ENCODE data around the gene RERE.
A peak's percentile ranks its signal among the peaks of the same experiment; 100 is the strongest.

The RERE gene

DNA sequence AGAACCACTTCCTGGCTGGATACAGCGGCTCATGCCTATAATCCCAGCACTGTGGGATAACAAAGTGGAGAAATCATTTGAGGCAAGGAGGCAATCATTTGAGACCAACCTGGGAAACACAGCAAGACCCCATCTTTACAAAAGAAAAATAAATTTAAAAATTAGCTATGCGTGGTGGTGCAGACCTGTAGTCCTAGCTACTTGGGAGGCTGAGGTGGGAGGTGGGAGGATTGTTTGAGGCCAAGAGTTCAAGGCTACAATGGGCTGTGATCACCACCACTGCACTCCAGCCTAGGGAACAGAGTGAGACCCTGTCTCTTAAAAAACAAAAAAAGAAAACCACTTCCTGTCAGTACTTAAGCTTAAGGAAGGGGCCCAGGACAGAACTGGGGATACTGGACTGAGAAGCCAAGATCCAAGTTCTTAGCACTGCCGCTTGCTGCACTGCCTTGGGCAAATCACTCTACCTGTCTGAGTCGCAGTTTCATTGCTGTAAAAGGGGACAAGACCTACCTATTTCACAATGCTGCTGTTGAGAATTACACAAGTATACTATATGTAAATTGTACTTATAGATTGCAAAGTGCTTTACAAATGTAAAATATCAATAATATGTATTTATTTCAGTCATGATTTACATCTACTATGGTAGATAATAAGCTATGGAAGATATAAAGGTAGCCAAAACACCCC is 154.9 kb downstream of the RERE start:
- H3K4me3 ChIP-seq (ENCODE audit: control insufficient read depth, low read depth, low read length) = no peak overlapping the region
- no peak for DNase-seq (ENCODE audit: low read depth)
- TF ChIP-seq, protein P1, sequence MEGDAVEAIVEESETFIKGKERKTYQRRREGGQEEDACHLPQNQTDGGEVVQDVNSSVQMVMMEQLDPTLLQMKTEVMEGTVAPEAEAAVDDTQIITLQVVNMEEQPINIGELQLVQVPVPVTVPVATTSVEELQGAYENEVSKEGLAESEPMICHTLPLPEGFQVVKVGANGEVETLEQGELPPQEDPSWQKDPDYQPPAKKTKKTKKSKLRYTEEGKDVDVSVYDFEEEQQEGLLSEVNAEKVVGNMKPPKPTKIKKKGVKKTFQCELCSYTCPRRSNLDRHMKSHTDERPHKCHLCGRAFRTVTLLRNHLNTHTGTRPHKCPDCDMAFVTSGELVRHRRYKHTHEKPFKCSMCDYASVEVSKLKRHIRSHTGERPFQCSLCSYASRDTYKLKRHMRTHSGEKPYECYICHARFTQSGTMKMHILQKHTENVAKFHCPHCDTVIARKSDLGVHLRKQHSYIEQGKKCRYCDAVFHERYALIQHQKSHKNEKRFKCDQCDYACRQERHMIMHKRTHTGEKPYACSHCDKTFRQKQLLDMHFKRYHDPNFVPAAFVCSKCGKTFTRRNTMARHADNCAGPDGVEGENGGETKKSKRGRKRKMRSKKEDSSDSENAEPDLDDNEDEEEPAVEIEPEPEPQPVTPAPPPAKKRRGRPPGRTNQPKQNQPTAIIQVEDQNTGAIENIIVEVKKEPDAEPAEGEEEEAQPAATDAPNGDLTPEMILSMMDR (conservative IDR thresholded peaks at IDR 0.05; ENCODE audit: control insufficient read depth, insufficient read depth, low read depth, low read length) = no peak

DNA sequence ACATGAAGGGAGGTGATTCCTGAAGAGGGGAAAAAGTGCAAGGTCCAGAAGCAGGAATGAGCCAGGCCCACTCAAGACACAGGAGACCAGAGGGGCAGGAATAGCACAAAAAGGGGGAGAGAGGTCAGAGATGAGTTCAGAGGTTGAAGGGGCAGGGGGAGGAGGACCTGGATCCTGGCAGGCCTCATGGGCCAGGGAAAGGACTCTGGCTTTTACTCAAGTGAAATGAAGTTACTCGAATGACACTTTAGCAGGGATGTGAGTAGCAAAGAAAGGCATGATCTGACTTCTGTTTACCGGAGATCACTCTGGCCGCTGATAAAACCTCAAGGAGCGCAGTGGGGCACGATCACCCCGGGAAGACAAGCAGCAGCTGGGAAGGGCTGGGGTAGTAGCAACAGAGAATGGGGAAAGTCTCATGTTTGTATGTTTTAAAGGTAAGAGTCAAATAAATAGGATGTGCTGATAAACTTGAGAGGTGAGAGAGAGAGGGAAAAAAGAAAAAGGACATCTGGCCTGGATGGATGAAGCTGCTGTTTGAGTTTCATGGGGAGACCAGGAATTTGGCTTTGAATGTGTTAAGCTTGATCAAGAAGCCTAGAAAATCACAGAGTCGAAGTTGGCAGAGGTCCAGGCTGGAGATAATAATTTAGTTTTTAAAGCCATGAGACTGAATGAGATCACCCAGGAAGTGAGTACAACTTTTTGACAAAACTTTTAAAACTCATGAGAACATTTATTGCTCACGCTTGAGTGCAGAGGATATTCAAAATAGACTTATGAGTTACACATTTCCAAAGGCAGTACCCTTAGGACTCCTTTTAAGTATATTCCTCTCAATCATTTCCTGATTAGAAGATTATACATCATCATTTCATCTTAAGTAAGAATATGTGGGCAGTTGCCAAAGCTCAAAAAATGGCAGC is 156.0 kb downstream of the RERE start:
- DNase-seq (ENCODE audit: low read depth) = peak; percentile 94
- H3K4me3 ChIP-seq (ENCODE audit: control insufficient read depth, low read depth, low read length) = no peak overlapping the region
- TF ChIP-seq, protein P1 (conservative IDR thresholded peaks at IDR 0.05; ENCODE audit: control insufficient read depth, insufficient read depth, low read depth, low read length) = no peak

DNA sequence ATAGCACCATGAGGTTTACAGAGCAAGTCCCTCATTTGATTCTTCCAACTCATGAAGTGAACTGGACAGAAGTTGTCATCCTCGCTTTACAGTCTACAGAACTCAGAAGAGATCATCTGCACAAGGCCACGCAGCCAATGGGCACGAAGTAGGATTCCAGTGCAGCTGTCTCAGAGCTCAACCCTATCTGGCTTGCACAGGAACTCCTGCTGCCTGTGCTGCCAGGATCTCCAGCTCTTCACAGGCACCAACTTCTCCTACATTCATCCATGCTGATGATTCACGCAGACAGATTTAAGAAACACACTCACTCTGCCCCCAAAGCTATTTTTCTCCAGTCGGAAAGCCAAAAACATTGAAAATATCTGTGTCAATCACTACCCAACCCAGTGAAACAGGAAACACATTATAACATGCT is 157.0 kb downstream of the RERE start:
- TF ChIP-seq, protein P1 (conservative IDR thresholded peaks at IDR 0.05; ENCODE audit: control insufficient read depth, insufficient read depth, low read depth, low read length) = no peak
- H3K4me3 ChIP-seq (ENCODE audit: control insufficient read depth, low read depth, low read length) = no peak overlapping the region
- DNase-seq (ENCODE audit: low read depth) = peak; percentile 95

DNA sequence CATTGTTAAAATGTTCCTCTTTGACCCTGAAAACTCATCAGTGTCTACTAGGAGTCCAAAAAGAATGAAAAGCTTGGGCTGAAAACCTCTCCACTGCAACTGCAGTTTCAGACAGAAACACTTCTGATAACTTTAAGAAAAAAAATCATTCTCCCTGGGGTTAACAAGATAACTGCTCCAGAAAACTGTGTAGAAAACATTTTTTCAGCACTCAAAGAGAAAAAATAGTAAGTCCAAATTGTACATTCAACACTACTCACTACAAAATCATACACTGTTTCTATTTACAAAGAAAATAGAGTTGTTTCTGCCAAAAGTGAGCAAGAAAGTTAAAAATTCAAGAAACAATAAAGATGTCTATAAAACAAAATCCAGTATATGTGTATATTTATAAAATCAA is 157.8 kb downstream of the RERE start:
- DNase-seq (ENCODE audit: low read depth) = no peak
- TF ChIP-seq, protein P1 (conservative IDR thresholded peaks at IDR 0.05; ENCODE audit: control insufficient read depth, insufficient read depth, low read depth, low read length) = no peak
- no peak overlapping the region for H3K4me3 ChIP-seq (ENCODE audit: control insufficient read depth, low read depth, low read length)

DNA sequence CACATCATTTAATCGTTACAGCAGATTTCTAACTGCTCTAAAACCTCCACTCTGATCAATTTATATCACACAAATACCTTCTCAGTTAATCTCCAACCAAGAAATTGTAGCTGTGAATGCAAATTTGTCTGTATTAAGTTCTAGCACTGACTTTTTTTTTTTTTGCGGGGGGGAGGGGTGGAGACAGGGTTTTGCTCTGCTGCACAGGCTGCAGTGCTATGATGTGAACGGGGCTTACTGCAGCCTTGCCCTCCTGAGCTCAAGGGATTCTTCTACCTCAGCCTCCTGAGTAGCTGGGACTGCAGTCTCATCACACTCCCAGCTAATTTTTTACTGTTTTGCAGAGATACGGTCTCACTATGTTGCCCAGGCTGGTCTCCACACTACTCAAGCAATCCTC is 163.6 kb downstream of the RERE start:
- TF ChIP-seq, protein P1 (conservative IDR thresholded peaks at IDR 0.05; ENCODE audit: control insufficient read depth, insufficient read depth, low read depth, low read length) = no peak
- DNase-seq (ENCODE audit: low read depth) = no peak
- no peak overlapping the region for H3K4me3 ChIP-seq (ENCODE audit: control insufficient read depth, low read depth, low read length)

DNA sequence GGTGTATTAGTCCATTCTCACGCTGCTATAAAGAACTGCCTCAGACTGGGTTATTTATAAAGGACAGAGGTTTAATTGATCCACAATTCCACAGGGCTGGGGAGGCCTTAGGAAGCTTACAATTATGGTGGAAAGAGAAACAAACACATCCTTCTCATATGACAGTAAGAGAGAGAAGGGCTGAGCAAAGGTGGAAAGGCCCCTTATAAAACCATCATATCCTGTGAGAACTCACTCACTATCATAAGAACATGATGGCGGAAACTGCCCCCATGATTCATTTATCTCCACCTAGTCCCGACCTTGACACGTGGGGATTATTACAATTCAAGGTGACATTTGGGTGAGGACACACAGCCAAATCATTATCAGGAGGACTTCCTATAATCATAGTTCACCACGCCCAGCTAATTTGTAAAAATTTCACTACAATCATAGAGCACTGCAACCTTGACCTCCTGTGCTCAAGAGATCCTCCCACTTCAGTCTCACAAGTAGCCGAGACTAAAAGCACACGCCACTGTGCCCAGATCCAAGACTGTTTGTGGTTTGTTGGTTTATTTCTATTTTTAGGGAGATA is 164.9 kb downstream of the RERE start:
- H3K4me3 ChIP-seq (ENCODE audit: control insufficient read depth, low read depth, low read length) = no peak overlapping the region
- no peak for DNase-seq (ENCODE audit: low read depth)
- TF ChIP-seq, protein P1 (conservative IDR thresholded peaks at IDR 0.05; ENCODE audit: control insufficient read depth, insufficient read depth, low read depth, low read length) = no peak
